ENCODE measurements around the gene PTPRN.
"Not testable (repeated sequence)": the region's sequence is repeated elsewhere in the genome, so short reads cannot be mapped to it uniquely, and the experiment has no call there.

Gene PTPRN

DNA sequence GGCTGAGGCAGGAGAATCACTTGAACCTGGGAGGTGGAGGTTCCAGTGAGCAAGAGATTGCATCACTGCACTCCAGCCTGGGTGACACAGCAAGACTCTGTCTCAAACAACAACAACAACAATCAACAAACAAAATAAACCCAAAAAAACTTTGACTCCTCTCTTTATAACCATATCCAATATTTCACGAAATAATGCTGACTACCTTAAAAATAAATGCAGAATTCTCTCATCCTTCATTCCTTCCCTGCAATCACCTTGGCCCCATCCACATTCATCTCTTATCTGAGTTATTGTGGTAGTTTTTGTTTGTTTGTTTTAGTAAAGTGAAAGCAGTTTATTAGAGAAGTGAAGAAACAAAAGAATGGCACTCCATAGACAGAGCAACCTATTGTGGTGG lies 3.2 kb downstream of the PTPRN start:
- no peak for DNase-seq

GRCh38 chr2:219304223-219304622 lies 5.0 kb downstream of the PTPRN start:
- no peak for DNase-seq

- no peak for DNase-seq
These were observed 6.7 kb downstream of the PTPRN start for GRCh38 chr2:219302412-219302968.

DNA sequence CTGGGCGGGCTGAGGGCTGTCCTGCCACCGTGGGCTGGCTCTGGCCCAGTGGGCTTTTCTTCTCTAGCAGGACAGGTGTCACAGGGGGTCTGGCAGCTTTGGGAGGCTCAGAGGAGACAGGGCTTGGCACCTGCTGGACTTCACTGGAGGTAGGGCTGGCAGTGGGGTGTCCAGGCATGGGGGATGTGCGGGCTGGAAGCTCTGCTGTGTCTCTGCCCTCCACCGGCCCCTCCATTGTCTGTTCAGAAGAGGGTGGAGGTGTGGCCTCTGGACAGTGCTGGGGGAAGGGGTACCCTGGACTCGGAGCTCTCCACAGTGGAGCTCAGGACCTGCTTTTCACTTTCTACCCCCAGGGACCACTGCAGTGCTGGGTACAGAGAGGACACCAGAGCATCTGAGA lies 9.2 kb downstream of the PTPRN start:
- DNase-seq = no peak

GRCh38 chr2:219299372-219299760 lies 9.8 kb downstream of the PTPRN start:
- no peak for DNase-seq

GRCh38 chr2:219298759-219299371 lies 10.3 kb downstream of the PTPRN start:
- DNase-seq = peak; percentile 74

DNA sequence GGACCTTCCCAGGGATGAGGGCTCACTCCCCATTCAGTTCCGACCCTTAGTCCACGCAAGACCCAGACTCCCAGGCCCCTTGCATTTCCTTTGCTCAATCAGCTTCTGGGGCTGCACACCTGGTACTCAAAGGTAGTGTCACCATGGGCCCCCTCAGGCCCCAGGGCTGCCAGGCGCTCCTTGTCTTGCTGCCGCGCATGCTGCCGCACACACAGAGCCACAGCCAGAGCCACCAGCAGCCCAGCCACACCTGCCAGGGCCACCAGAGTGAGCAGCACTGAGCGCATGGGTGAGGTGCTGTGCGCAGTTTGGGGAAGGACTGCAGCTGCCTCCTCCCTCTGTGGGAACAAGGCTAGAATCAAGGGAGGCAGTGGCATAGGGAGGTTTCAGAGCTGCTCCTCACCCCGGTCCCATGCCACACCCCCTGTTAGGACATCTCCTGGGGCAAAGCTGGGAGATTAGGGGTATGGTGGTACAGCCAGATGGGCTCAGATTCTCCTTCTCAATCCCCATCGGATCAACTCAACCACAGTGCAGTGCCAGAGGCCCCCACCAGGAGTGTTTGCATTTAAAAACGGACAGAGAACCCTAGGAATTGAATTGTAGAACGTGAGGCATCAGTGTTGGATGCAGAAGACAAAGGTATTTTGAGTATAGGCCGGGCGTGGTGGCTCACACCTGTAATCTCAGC lies 11.3 kb downstream of the PTPRN start:
- DNase-seq = no peak

GRCh38 chr2:219296631-219297391 lies 12.4 kb downstream of the PTPRN start:
- DNase-seq = no peak

GRCh38 chr2:219296142-219296541 lies 13.1 kb downstream of the PTPRN start:
- DNase-seq = no peak

- DNase-seq = peak; percentile 69
These were observed 14.5 kb downstream of the PTPRN start for GRCh38 chr2:219294356-219295351.

GRCh38 chr2:219293736-219294231 lies 15.4 kb downstream of the PTPRN start:
- DNase-seq = no peak

DNA sequence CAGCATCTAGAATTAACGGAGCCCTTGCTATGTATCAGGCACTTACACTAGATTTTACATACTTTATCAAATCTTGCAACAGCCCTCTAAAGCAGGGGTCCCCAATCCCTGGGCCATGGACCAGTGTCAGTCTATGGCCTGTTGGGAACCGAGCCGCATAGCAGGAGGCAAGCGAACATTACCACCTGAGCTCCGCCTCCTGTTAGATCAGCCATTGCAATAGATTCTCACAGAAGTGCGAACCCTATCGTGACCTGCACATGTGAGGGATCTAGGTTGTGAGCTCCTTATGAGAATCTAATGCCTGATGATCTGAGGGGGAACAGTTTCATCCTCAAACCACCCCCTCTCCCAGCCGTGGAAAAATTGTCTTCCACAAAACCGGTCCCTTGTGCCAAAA lies 16.6 kb downstream of the PTPRN start:
- DNase-seq = no peak

DNA sequence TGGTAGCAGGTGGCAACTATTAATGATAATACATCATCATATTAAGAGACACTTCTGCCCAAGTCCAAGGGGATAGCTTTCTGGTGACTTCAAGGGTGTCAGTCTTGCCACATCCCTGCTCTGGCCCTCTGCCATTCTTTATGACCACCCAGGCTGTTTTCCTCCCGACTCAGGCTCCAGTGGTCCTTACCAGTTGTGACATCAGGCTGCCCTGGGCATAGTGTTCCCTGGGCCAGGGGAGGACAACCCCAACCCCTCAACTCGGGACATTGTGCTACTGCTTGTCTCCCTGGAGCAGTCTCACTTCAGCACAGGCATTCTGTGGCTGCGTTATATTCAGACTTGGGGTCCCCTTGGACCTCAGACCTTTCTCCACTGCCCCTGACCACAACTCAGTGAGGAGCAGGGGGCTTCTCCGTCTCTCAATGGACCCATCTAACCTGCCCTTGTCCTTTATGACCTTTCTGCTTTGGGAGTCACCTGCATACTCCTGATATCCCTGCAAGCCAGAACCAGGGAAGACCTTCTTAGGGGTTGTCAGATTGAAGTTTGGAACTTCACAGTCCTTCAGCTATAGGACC lies 17.2 kb downstream of the PTPRN start:
- DNase-seq = no peak

- no peak for DNase-seq
These were observed 17.8 kb downstream of the PTPRN start for GRCh38 chr2:219291394-219291793.

DNA sequence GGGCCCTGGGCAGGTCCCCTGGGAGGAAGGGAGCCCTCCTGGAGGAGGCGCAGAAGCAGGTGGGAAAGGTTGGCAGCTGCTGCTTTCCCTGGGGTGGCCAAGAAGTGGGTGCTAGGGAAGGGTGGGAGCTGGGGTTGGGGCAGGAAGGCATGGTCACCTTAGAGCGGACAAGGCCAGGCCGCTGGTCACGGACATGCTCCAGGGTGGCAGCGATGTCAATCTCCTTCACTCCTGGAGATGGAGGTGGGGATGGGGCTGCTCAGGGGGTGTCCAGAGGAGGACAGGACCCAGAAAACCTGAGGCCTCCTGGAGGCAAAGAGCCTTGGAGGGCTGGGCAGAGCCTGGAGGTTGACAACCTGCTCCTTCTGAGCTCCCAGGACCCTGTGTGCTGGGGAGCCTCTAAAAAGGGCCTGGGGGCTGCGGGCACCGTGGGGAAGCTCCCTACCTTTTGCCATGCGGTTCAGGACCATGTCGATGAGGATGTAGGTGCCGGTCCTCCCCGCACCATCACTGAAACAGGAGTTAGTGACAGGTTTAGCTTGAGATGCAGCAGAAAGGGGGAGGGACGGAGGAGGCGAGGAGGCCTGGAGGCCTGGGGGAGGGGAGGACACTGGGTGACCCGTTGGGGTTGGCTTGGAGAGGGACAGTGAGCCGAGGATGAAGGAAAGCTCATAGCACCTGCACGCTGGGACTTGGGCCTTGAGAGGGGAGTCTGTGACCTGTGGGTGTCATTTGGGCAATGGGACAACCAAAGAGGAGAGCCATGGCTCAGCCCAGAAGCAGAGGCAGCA lies 18.6 kb downstream of the PTPRN start:
- no peak for DNase-seq

- peak; percentile 87 for DNase-seq
These were observed 19.5 kb downstream of the PTPRN start for GRCh38 chr2:219289537-219290361.

DNA sequence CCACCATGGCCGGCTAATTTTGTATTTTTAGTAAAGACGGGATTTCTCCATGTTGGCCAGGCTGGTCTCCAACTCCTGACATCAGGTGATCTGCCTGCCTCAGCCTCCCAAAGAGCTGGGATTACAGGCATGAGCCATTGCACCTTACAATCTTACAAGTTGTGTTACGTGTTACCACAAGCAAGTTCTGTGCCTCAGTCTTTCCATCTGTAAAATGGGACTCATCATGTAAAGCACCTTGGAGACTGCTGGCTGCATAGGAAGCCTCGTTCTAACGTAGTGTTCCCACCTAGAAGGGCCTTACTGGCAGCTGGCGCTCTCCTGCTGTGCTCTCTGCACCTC lies 20.0 kb downstream of the PTPRN start:
- DNase-seq = no peak

DNA sequence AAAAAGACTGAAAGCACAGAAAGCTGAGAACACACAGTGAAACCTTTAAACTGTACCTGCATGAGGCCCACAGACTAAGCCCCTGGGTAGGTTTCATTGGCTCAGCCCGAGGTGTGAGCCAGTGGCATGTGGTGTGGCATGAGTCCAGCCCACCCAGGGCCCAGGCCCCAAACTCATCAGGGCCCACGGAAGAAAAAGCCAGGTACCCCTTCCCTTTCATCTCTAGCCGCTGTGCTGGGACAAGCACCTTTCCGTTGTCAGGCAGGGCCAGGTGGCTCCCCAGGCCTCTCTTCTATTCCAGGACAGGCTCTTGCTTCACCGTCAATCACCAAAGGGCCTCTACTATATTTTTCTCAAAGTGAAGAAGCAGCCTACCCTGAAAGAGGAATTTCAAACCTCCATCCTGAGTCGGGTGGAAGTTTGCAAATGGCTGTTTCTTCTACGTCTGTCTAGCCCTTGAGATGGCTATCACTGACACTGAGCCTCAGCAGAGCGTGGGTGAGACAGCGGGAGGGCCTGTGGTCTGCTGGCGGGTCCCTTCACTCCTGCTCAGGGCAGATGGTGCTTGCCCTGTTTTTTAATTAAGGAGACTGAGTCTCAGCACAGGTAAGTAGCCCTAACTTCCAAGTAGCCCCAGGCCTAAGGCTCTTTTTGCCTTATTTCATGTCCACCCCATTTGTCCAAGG lies 21.5 kb downstream of the PTPRN start:
- no peak for DNase-seq

GRCh38 chr2:219287116-219287440 lies 22.1 kb downstream of the PTPRN start:
- DNase-seq = not testable (repeated sequence)
